Spleen (tissue), 13 donors: ENCODE data around the gene SLC25A31. TPM values are rescaled to one million over a fixed set of nuclear protein-coding genes. Genes with fewer than 3 reads are reported as not detected.

Experiments used
- DNase-seq: peaks from one replicate; pipeline ENCODE4 v3.0.0-alpha.2; 2020
- H3K27ac ChIP-seq, 8 donors: fragments of 200-600 bp; sonication (generic) in 7 of 8; 1 replicate in 4 of 8; 2 replicates in 4 of 8; pipeline versions ENCODE4 v1.5.0 to v1.8.0; 2016 to 2021; ENCODE audit warnings: inconsistent platforms in 4 of 8, mild to moderate bottlenecking in 4 of 8, moderate library complexity in 1 of 8
- H3K27me3 ChIP-seq, 7 donors: fragments of 200-600 bp; sonication (generic) in 6 of 7; replicated peaks in 1 of 7; 1 replicate in 4 of 7; 2 replicates in 3 of 7; pipeline versions ENCODE4 v1.5.0 to v1.8.0; 2016 to 2021; ENCODE audit warnings: inconsistent platforms in 3 of 7, mild to moderate bottlenecking in 1 of 7
- H3K36me3 ChIP-seq, 6 donors: fragments of 200-600 bp; sonication (generic) in 5 of 6; 1 replicate in 4 of 6; 2 replicates in 2 of 6; pipeline versions ENCODE4 v1.5.0 to v1.8.0; 2016 to 2021; ENCODE audit warnings: inconsistent platforms in 2 of 6
- H3K4me1 ChIP-seq, 6 donors: fragments of 200-600 bp; sonication (generic) in 5 of 6; 1 replicate in 3 of 6; 2 replicates in 3 of 6; pipeline versions ENCODE4 v1.5.0 to v1.8.0; 2016 to 2021; ENCODE audit warnings: inconsistent platforms in 3 of 6
- H3K4me3 ChIP-seq, 8 donors: fragments of 200-600 bp; sonication (generic) in 7 of 8; 1 replicate in 4 of 8; 2 replicates in 4 of 8; pipeline versions ENCODE4 v1.5.0 to v1.8.0; 2016 to 2021; ENCODE audit warnings: inconsistent platforms in 4 of 8, mild to moderate bottlenecking in 4 of 8, moderate library complexity in 2 of 8
- H3K9me3 ChIP-seq, 8 donors: fragments of 200-600 bp; sonication (generic) in 7 of 8; 1 replicate in 4 of 8; 2 replicates in 4 of 8; pipeline versions ENCODE4 v1.5.0 to v1.8.0; 2016 to 2021; ENCODE audit warnings: inconsistent platforms in 4 of 8
- CTCF ChIP-seq, 11 experiments: fragments of 200-600 bp in 7 of 11; fragments of 450-650 bp in 4 of 11; sonication (generic) in 4 of 11; IDR thresholded peaks in 8 of 11; conservative IDR thresholded peaks in 3 of 11; 1 replicate in 7 of 11; 2 replicates in 4 of 11; pipeline versions ENCODE4 v1.4.0 to v1.8.0; 2016 to 2021; ENCODE audit warnings: antibody characterized with exemption in 11 of 11, inconsistent platforms in 4 of 11, mild to moderate bottlenecking in 1 of 11
- POLR2A ChIP-seq, 3 donors: fragments of 450-650 bp; IDR thresholded peaks; one replicate each; pipeline ENCODE4 v1.5.1; 2017; ENCODE audit warnings: antibody characterized with exemption in 3 of 3, mild to moderate bottlenecking in 1 of 3
- POLR2AphosphoS5 ChIP-seq, 3 donors: sonication (generic); formaldehyde crosslinking; IDR thresholded peaks; one replicate each; pipeline ENCODE4 v1.5.1; 2017; ENCODE audit warnings: antibody characterized with exemption in 3 of 3
- WGBS, 5 donors: extraction: QIAGEN DNeasy Blood & Tissue Kit in 3 of 5; methylation state at CpG; one replicate each; pipeline versions ENCODE4 v1.1.5 to v1.1.7; 2013 to 2018; 5-methylcytosine and 5-hydroxymethylcytosine counted together
- intact Hi-C: fragments of 100-400 bp; cut with DNase I; formaldehyde crosslinking; loops from one replicate; pipeline ENCODE4 v1.15.0; 2023; ENCODE audit warnings: low total_unique reads
- long read RNA-seq, 2 donors: transcript quantifications; one replicate each; lab custom pipeline, GENCODE V29; 2026
- polyA plus RNA-seq, 3 donors: library from polyadenylated mRNA; stranded (reverse); fragments of 200-250 nt; gene quantifications; one replicate each; pipeline ENCODE4 v1.2.1, GENCODE V29; 2013
- total RNA-seq, 7 donors: library from RNA; depleted of rRNA in 3 of 7; stranded (reverse); fragments of >200 nt in 3 of 7; fragmentation: NEBNext Ultra II Directional in 4 of 7; extraction: Animal tissue kit (Norgen Biotek cat#: 25700) in 4 of 7; gene quantifications; one replicate each; pipeline versions ENCODE4 v1.1.0 to v1.2.1, GENCODE V29; 2016 to 2021
- donor health status: healthy with polysubstance abuse.
- donor health status: DM: no; HTN: no; CAD: no; lungs with moderate emphysema.
- donor health status: DM: no; HTN: no; CAD: no.
- donor health status: Bipolar disorder and iron deficiency.
- donor health status: healthy.
- donor health status: DM: no; HTN: no; CAD: no.
- donor health status: DM: yes; HTN: yes; CAD: no.

Gene SLC25A31
- total RNA-seq = not detected
- polyA plus RNA-seq = under 1 TPM in 1 of 3 donors, not detected in 2; 0.07 TPM
- long read RNA-seq, donor 1 = 0 reads
- long read RNA-seq, donor 2 = 0 reads

GRCh38 chr4:127730142-127730913 lies at the start of gene SLC25A31:
Gene SLC25A31 (plus strand): TSS chr4:127730400. CDS start chr4:127730546, 146 bp downstream.
- Histone ChIP-seq H3K4me3 (no peak within 1 kb of the TSS), H3K36me3 (no peaks in the 10 kb centered on the region), H3K4me1 (no peaks in the 10 kb centered on the region), H3K27me3 (no peaks in the 10 kb centered on the region), H3K9me3 (no peaks in the 10 kb centered on the region), H3K27ac (no peak within 1 kb of the TSS)
- intact Hi-C loops = loop anchor here (5.0 kb wide), 1 partner anchor 123 kb away; no protein-coding TSS in a partner anchor
- WGBS, 5 donors = 94 to 97% (median 95%) methylated on average over 64 of the region's 64 CpGs
- peak; percentile 74 for DNase-seq
- TF ChIP-seq CTCF (IDR thresholded peaks at IDR 0.05 in 8 of 11, conservative IDR thresholded peaks at IDR 0.05 in 3 of 11) (no peak), POLR2AphosphoS5 (IDR thresholded peaks at IDR 0.05) (no peak), POLR2A (IDR thresholded peaks at IDR 0.05) (no peak)

- no peaks in the 10 kb centered on the region for H3K36me3 ChIP-seq
- no peaks in the 10 kb centered on the region for H3K9me3 ChIP-seq
- no peak overlapping the region for H3K27ac ChIP-seq
- H3K4me1 ChIP-seq = no peaks in the 10 kb centered on the region
- TF ChIP-seq POLR2A (IDR thresholded peaks at IDR 0.05) = no peak
- TF ChIP-seq POLR2AphosphoS5 (IDR thresholded peaks at IDR 0.05) = no peak
- no peak for TF ChIP-seq CTCF (IDR thresholded peaks at IDR 0.05 in 8 of 11, conservative IDR thresholded peaks at IDR 0.05 in 3 of 11)
- H3K4me3 ChIP-seq = no peak overlapping the region
- intact Hi-C loops = no loop called here
- DNase-seq = no peak
- H3K27me3 ChIP-seq = no peaks in the 10 kb centered on the region
Measured at GRCh38 chr4:127685292-127685691, 44.9 kb upstream of the SLC25A31 start.

GRCh38 chr4:127686658-127687057 lies 43.5 kb upstream of the SLC25A31 start:
- H3K27ac ChIP-seq = no peak overlapping the region
- no peaks in the 10 kb centered on the region for H3K9me3 ChIP-seq
- TF ChIP-seq CTCF (IDR thresholded peaks at IDR 0.05 in 8 of 11, conservative IDR thresholded peaks at IDR 0.05 in 3 of 11) = no peak
- no peak for TF ChIP-seq POLR2AphosphoS5 (IDR thresholded peaks at IDR 0.05)
- TF ChIP-seq POLR2A (IDR thresholded peaks at IDR 0.05) = no peak
- no peak overlapping the region for H3K4me3 ChIP-seq
- DNase-seq = no peak
- no peaks in the 10 kb centered on the region for H3K36me3 ChIP-seq
- intact Hi-C loops = no loop called here
- 86 to 96% (median 93%) methylated on average over 2 of the region's 2 CpGs for WGBS, 5 donors
- H3K27me3 ChIP-seq = no peaks in the 10 kb centered on the region
- H3K4me1 ChIP-seq = no peaks in the 10 kb centered on the region

GRCh38 chr4:127687580-127687979 lies 42.6 kb upstream of the SLC25A31 start:
- H3K9me3 ChIP-seq = no peaks in the 10 kb centered on the region
- 85 to 90% (median 88%) methylated on average over 7 of the region's 7 CpGs for WGBS, 5 donors
- no peaks in the 10 kb centered on the region for H3K36me3 ChIP-seq
- H3K4me1 ChIP-seq = no peaks in the 10 kb centered on the region
- TF ChIP-seq CTCF (IDR thresholded peaks at IDR 0.05 in 8 of 11, conservative IDR thresholded peaks at IDR 0.05 in 3 of 11) (no peak), POLR2AphosphoS5 (IDR thresholded peaks at IDR 0.05) (no peak), POLR2A (IDR thresholded peaks at IDR 0.05) (no peak)
- H3K27ac ChIP-seq = no peak overlapping the region
- no peak overlapping the region for H3K4me3 ChIP-seq
- no peak for DNase-seq
- H3K27me3 ChIP-seq = no peaks in the 10 kb centered on the region
- intact Hi-C loops = no loop called here
